BE2C (cell line): Measurements from ENCODE around the gene GNAQ.

Experiments used
- DNase-seq: peaks from one replicate; pipeline ENCODE4 v3.0.0-alpha.2; 2020
- H3K27me3 ChIP-seq: fragments of 250-450 bp; sonication (Bioruptor Pico); 2 replicates; pipeline ENCODE4 v1.5.1; 2020; ENCODE audit warnings: mild to moderate bottlenecking
- H3K36me3 ChIP-seq: fragments of 250-450 bp; sonication (Bioruptor Pico); 2 replicates; pipeline ENCODE4 v1.5.1; 2020; ENCODE audit warnings: mild to moderate bottlenecking
- H3K4me1 ChIP-seq: fragments of 250-450 bp; sonication (Bioruptor Pico); 2 replicates; pipeline ENCODE4 v1.5.1; 2020
- H3K4me3 ChIP-seq: 2 replicates; pipeline ENCODE4 v1.5.1; 2011; ENCODE audit warnings: low read depth, low read length
- H3K9me3 ChIP-seq: fragments of 250-450 bp; sonication (Bioruptor Pico); 2 replicates; pipeline ENCODE4 v1.5.1; 2020
- TF ChIP-seq, protein P1 (sequence below): IDR thresholded peaks from 2 replicates; pipeline ENCODE4 v1.5.1; 2012; ENCODE audit warnings: mild to moderate bottlenecking, low read depth, low read length

Gene GNAQ

DNA sequence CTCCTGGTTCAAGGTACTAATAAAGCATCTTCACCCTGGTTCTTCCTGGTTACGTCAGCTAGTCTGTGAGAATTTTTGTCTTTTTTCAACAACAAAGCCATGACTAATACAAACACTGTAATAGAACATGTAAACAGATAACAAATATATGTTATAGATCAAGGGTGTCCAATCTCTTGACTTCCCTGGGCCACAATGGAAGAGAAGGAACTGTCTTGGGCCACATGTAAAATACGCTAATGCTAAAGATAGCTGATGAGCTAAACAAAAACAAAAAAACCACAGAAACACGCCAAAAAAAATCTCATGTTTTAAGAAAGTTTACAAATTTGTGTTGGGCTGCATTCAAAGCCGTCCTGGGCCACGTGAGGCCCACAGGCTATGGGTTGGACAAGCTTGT is 259.0 kb downstream of the GNAQ start:
- no peaks in the 10 kb centered on the region for H3K4me1 ChIP-seq
- no peaks in the 10 kb centered on the region for H3K36me3 ChIP-seq
- H3K4me3 ChIP-seq = no peak overlapping the region
- H3K27me3 ChIP-seq = no peaks in the 10 kb centered on the region; the same call in 1 of the 2 replicates
- TF ChIP-seq, protein P1, sequence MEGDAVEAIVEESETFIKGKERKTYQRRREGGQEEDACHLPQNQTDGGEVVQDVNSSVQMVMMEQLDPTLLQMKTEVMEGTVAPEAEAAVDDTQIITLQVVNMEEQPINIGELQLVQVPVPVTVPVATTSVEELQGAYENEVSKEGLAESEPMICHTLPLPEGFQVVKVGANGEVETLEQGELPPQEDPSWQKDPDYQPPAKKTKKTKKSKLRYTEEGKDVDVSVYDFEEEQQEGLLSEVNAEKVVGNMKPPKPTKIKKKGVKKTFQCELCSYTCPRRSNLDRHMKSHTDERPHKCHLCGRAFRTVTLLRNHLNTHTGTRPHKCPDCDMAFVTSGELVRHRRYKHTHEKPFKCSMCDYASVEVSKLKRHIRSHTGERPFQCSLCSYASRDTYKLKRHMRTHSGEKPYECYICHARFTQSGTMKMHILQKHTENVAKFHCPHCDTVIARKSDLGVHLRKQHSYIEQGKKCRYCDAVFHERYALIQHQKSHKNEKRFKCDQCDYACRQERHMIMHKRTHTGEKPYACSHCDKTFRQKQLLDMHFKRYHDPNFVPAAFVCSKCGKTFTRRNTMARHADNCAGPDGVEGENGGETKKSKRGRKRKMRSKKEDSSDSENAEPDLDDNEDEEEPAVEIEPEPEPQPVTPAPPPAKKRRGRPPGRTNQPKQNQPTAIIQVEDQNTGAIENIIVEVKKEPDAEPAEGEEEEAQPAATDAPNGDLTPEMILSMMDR = no peak
- DNase-seq = no peak
- no peaks in the 10 kb centered on the region for H3K9me3 ChIP-seq

DNA sequence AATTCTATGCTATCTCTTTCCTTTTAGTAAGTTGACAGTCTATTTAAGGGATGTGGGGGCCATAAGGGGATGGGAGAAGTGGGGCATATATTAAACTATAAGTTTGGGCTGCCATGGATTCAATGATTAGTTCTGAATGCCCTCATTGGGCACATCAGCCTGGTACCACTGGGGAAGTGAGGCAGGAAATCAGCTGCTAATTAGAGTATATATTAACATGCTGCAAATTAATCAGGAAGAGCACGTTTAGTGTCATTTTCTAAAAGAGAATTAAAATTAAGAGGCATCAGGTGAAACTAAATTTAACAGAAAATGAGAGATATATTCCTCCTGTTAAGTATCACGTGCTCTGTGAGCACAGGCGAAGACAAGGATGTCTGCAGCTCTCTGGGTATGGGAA is 260.4 kb downstream of the GNAQ start:
- no peaks in the 10 kb centered on the region for H3K36me3 ChIP-seq
- TF ChIP-seq, protein P1 = no peak
- H3K4me1 ChIP-seq = no peaks in the 10 kb centered on the region
- H3K9me3 ChIP-seq = no peaks in the 10 kb centered on the region
- no peak overlapping the region for H3K4me3 ChIP-seq
- no peaks in the 10 kb centered on the region; the same call in 1 of the 2 replicates for H3K27me3 ChIP-seq
- no peak for DNase-seq

DNA sequence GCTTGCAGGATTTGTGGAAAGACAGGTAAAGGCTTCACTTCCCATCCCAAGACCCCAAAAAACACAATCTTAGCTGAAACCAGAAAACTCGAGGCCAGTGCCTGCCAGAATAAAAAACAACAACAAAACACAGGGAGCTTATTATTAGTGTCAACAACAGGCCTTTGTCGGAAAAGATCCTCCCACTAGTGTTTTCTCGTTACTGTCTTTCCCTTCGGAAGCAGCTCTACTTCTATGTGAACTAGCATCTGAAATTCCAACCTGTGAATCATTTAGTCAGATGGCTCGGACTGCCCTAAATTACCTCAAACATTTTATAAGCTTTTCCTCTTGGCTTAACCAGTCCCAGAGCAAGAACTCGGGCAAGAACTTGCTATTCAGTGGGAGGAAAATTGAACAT is 261.3 kb downstream of the GNAQ start:
- Histone ChIP-seq H3K36me3 (peaks cover 6% of the 10 kb centered on the region), H3K27me3 (no peaks in the 10 kb centered on the region; the same call in 1 of the 2 replicates), H3K4me1 (no peaks in the 10 kb centered on the region), H3K9me3 (no peaks in the 10 kb centered on the region), H3K4me3 (no peak overlapping the region)
- TF ChIP-seq, protein P1 = no peak
- no peak for DNase-seq

DNA sequence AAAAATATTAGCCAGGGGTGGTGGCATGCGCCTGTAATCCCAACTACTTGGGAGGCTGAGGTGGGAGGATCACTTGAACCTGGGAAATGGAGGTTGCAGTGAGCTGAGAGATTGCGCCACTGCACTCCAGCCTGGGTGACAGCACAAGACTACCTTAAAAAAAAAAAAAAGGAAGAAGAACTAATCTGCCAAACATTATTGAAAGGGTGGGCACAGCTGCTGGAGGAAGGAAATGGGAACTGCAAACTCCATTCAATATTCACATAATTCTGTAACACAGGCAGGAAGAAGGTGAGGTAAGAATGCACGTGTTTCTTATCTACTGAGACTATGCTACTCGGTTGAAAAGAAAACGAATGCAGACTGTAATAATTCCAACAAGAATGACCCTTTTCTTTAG is 262.4 kb downstream of the GNAQ start:
- Histone ChIP-seq H3K4me1 (no peaks in the 10 kb centered on the region), H3K4me3 (no peak overlapping the region), H3K36me3 (peaks cover 6% of the 10 kb centered on the region), H3K9me3 (no peaks in the 10 kb centered on the region), H3K27me3 (no peaks in the 10 kb centered on the region; the same call in 1 of the 2 replicates)
- TF ChIP-seq, protein P1 = no peak
- no peak for DNase-seq

DNA sequence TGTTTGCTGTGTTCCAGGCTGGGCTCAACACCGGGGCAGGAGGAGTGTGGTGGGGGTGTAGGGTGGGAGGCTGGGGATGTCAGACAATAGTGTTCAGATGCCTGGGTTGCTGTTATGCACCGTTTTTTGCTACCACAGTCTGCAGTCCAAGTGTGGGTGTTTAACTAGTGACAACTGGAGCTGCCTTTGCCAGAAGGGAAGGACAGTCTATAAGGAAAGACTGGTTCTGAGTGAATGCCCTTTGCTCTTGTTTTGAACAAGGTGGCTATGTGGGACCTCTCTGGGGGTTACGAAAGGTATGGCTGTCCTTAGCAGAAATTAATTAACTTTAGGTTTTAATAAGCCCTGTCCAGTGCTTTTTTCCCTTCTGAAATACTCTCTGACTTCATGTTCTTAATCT is 265.0 kb downstream of the GNAQ start:
- no peaks in the 10 kb centered on the region; the same call in 1 of the 2 replicates for H3K9me3 ChIP-seq
- no peaks in the 10 kb centered on the region for H3K4me1 ChIP-seq
- H3K4me3 ChIP-seq = no peak overlapping the region
- DNase-seq = no peak
- TF ChIP-seq, protein P1 = no peak
- peaks cover 6% of the 10 kb centered on the region for H3K36me3 ChIP-seq
- H3K27me3 ChIP-seq = no peaks in the 10 kb centered on the region; the same call in 1 of the 2 replicates

DNA sequence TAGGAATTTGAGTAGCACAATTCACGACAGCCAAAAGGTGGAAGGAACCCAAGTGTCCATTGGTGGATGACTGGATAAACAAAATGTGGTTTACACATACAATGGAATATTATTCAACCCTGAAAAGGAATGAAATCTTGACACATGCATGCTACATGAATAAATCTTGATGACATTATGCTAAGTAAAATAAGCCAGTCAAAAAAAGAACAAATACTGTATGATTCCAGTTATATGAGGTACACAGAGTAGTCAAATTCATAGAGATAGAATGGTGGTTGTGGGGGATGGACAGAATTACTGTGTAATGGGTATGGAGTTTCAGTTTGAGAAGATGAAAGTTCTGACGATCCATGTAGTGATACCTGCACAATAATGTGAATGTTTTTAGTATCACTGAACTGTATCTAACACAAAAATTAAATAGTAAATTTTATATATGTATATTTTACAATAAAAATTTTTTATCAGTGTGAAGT is 265.8 kb downstream of the GNAQ start:
- Histone ChIP-seq H3K27me3 (no peaks in the 10 kb centered on the region), H3K36me3 (peaks cover 6% of the 10 kb centered on the region), H3K9me3 (no peaks in the 10 kb centered on the region; the same call in 1 of the 2 replicates), H3K4me1 (no peaks in the 10 kb centered on the region), H3K4me3 (no peak overlapping the region)
- TF ChIP-seq, protein P1 = no peak
- no peak for DNase-seq
